SK-N-SH (cell line): ENCODE data around the gene MYPOP.
"Not testable (repeated sequence)": the region's sequence is repeated elsewhere in the genome, so short reads cannot be mapped to it uniquely, and the experiment has no call there.

ENCODE experiments used
- CTCF ChIP-seq: fragments of 200-600 bp; sonication (generic); IDR thresholded peaks from 2 replicates; pipeline ENCODE4 v1.6.1; 2017; ENCODE audit warnings: antibody characterized with exemption, mild to moderate bottlenecking, moderate library complexity
- FOXJ3 ChIP-seq: sonication (generic); formaldehyde crosslinking; IDR thresholded peaks from 2 replicates; pipeline ENCODE4 v1.5.1; 2020; ENCODE audit warnings: mild to moderate bottlenecking, missing genetic modification reagents
- FOXM1 ChIP-seq: IDR thresholded peaks from 2 replicates; pipeline ENCODE4 v1.4.0; 2012; ENCODE audit warnings: low read depth, mild to moderate bottlenecking
- JUND ChIP-seq: IDR thresholded peaks from 2 replicates; pipeline ENCODE4 v1.4.0; 2012
- MEF2A ChIP-seq: IDR thresholded peaks from 2 replicates; pipeline ENCODE4 v1.4.0; 2012; ENCODE audit warnings: low read depth, borderline replicate concordance
- POLR2AphosphoS5 ChIP-seq: IDR thresholded peaks from 2 replicates; pipeline ENCODE4 v1.6.1; 2012; ENCODE audit warnings: low read depth, low read length
- RAD21 ChIP-seq: IDR thresholded peaks from 2 replicates; pipeline ENCODE4 v1.6.1; 2012; ENCODE audit warnings: mild to moderate bottlenecking, low read length
- RCOR1 ChIP-seq: fragments of 150-350 bp; IDR thresholded peaks from 2 replicates; pipeline ENCODE4 v1.6.1; 2017; ENCODE audit warnings: antibody characterized with exemption, low read length
- REST ChIP-seq: IDR thresholded peaks from 2 replicates; pipeline ENCODE4 v1.6.1; 2012; ENCODE audit warnings: mild to moderate bottlenecking, low read depth, low read length, moderate library complexity
- SIN3A ChIP-seq: IDR thresholded peaks from 2 replicates; pipeline ENCODE4 v1.6.1; 2012; ENCODE audit warnings: low read depth, mild to moderate bottlenecking, low read length, moderate library complexity, borderline replicate concordance
- TAF1 ChIP-seq: IDR thresholded peaks from 2 replicates; pipeline ENCODE4 v1.6.1; 2012; ENCODE audit warnings: low read depth, mild to moderate bottlenecking, low read length, moderate library complexity, borderline replicate concordance
- TEAD4 ChIP-seq: IDR thresholded peaks from 2 replicates; pipeline ENCODE4 v1.4.0; 2012; ENCODE audit warnings: mild to moderate bottlenecking, borderline replicate concordance; ENCODE audit not compliant: insufficient read depth
- USF2 ChIP-seq: fragments of 150-350 bp; IDR thresholded peaks from 2 replicates; pipeline ENCODE4 v1.6.1; 2017; ENCODE audit warnings: antibody characterized with exemption, low read length, low read depth, borderline replicate concordance
- YY1 ChIP-seq: IDR thresholded peaks from 2 replicates; pipeline ENCODE4 v1.4.0; 2012; ENCODE audit warnings: low read depth, mild to moderate bottlenecking

- TF ChIP-seq TAF1; CTCF; POLR2AphosphoS5; RCOR1; RAD21; REST; FOXJ3 (CRISPR knock-in tag); YY1; FOXM1; JUND; MEF2A; TEAD4; USF2; SIN3A: not testable (repeated sequence)
Observed at GRCh38 chr19:45867241-45867640, 35.2 kb downstream of the MYPOP start.
